Stimulated activated CD4-positive, alpha-beta T cell treated with anti-CD3 and anti-CD28 coated beads, TNF-alpha, amount 100 ng/mL, for 4 hours (primary cell): Measurements from ENCODE around the gene CACNA2D3.
"Not testable (repeated sequence)": the region's sequence is repeated elsewhere in the genome, so short reads cannot be mapped to it uniquely, and the experiment has no call there.

Source experiments
- DNase-seq, 3 experiments: peaks; one replicate each; pipeline ENCODE4 v3.0.0-alpha.2; 2020; ENCODE audit warnings: low read depth in 3 of 3

The CACNA2D3 gene

DNA sequence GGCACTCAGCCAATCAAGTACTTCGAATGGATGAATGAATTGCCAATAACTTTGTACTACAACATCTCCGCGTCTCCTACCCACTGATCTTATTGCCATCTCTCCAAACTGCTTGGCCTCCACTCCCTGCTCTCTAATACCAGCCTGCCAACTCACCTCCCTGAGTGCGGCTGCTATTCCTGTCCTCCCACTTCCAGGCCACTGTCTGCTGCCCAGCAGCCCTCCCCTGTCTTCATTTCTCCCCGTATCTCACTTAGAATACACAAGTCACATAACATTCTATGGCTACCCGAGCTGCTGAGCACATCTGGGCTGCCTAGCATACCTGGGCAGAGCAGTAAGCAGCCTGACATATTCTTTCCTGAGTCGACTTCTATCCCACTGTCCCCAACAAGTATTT is 955.4 kb downstream of the CACNA2D3 start:
- no peak for DNase-seq

DNA sequence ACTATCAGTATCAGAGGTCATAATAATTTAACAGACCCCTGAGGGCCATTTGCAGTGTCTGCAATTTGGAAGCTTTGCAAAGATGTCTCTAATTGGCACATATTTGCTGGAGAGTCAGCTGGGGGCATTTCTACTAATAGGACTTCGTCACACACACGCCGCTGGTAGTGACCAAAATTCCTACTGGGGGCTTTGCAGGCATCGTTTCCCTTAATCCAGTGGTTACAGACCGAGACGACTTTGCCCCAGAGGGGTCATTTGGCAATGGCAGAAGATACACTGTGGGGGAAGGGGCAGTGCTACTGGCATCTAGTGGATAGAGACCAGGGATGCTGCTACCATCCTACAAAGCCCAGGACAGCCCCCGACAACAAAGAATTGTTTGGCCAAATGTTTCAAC is 956.5 kb downstream of the CACNA2D3 start:
- DNase-seq: no peak

DNA sequence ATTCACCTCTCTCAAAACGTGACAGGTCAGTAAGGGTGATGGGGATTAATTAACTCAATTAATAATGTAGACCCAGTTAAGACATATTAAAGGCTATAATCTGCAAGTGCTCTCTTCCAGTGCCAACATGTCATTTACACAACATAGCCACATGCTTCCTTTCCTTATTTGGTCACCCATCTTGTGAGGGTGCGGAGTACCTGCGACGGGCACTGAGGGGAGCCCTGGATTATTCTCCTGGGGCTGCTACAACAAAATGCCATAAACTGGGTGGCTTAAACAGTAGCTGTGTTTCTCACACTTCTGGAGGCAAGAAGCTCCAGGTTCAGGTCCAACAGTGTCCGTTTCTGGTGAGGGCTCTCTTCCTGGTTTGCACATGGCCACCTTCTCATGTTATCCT is 962.9 kb downstream of the CACNA2D3 start:
- DNase-seq: no peak

DNA sequence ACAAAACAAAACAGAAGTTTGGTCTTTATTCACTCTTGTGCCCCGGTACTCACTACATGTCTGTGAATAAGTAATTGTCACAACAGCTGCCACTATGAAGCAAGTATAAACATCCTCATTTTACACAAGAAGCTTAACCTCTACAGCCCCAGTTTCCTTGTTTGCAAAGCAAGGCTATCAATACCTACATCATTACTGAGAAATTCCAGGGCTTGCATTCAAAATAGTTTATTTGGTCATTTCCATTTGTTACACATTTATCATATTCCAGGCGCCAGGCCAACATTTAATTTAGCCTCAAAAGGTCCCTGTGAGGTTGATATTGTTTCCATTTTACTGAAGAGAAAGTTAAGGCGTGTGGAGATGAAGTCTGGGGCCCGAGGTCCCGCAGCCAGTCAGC is 966.9 kb downstream of the CACNA2D3 start:
- DNase-seq: no peak

DNA sequence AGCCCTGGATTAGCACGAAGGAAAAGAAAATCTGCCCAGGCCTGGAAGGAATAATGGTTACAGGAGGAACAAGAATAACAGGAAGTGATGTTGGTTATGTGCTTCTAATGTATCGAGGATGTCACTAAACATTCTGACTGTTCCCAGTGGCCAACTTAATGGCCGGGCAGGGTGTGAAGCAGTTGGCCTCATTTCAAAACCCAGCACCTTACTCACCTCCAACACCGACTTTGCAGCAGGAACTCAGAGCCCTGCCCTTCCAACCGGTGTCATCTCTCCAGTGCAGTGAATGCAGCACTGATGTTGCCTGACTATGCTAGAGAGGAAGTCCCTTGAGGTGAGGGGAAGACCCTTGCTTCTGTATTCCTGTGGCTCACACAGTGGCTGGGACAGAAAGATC is 967.9 kb downstream of the CACNA2D3 start:
- DNase-seq: no peak

DNA sequence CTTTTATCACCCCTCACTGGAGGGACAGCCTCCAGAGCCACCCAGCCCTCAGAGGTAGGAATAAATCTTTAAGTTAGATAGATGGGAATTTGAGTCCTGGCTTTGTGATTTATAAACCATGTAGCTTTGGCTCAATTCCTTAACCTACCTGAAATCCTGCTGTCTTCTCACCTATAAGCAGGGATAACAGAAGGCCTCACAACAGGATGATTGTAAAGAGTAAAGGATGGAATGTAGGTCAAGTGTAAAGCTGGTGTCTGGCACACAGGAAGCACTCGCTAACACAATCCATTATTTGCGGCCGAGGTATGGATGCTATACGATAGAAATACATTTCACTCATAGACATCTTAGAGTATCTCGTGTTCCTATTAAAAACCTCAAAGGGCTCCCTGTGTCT is 968.4 kb downstream of the CACNA2D3 start:
- no peak for DNase-seq

DNA sequence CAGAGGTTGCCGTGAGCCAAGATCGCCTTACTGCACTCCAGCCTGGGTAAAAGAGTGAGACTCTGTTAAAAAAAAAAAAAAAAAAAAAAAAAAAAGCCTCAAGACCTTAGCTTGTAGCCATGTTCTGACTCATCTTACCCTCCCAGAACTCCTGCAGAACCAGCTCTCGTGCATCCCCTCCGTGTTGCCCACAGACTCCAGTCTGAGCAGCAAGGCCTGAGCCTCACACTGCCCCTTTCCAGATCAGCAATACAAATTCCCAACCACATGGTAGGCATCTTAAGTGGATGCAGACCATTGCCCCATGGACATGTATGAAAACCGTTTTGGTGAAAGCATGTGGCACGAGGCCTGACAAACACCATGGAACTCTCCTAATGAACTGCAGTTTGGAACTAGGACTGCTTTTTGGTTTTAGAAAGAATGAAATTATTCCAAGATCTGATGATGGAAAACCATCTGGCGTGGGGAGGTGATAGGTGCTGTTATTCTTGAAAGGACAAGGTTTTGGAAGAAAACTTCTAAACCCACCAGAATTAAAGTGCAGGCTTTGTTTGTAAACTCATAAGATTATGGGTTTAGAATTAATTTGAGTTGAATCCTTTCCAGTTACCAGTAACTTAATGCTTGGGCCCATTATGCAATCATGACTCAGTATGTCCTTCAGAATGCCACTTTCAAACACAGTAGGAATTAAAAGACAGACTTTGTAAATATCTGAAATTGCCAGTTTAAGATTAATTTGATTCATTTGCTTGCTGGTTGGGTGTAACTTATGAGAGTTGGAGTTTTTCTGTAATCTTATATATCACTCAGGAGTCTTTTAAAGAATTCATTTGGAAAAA is 969.3 kb downstream of the CACNA2D3 start:
- no peak for DNase-seq

DNA sequence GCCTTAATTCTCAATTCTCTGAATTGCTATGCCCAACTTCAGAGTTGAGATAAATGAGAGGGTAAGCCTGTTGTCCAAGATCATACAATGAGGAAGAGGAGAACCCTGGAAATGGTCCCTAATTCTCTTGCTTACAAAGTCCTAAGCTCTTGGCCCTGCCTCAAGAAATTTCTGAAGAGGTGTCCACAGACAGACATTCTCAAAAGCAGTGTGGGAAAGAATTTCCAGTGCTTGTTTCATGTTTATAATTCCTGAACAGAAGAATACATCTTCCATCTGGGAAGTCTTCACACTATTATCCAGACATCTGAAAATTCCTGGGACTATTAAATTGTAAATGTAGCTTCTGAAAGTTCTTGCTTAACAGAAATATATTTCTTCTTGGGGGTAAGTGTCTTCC is 972.3 kb downstream of the CACNA2D3 start:
- DNase-seq: no peak

DNA sequence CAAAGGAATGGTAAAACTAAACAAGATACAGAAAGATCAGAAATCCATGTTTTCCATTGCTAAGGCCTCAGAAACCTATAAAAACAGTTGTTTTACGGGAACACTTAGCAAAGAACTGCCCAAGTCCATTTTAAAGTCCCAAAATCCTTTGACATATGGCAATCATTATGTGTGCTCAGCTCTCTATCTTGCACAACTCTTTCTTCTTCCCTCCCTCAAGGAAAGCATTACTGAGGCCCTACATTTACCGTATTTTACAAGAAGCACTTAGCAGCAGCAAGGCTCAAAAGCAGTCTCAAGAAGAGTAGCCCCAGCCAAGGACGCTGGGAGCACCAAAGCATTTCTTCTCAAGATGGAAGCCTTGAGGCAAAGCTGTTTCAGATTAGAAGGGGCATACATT is 975.1 kb downstream of the CACNA2D3 start:
- no peak for DNase-seq

DNA sequence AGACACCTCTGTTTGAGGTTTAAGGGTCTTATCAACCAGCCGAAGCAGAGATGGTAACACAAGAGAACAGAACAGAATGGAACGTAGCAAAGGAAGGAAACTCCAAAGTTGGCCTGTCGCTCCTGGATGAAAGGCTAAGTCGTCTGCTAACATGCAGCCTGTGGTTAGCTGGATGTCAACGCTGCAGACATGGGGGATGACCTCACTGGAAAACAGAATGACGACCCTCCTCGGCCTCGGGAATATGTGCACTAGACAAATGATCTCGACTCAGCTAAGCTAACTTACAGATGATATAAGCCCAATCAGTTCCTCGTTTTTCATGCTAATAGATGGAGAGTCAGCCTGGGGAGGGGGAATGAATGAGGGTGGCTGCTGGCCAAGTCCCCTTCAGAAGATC is 983.3 kb downstream of the CACNA2D3 start:
- no peak for DNase-seq

DNA sequence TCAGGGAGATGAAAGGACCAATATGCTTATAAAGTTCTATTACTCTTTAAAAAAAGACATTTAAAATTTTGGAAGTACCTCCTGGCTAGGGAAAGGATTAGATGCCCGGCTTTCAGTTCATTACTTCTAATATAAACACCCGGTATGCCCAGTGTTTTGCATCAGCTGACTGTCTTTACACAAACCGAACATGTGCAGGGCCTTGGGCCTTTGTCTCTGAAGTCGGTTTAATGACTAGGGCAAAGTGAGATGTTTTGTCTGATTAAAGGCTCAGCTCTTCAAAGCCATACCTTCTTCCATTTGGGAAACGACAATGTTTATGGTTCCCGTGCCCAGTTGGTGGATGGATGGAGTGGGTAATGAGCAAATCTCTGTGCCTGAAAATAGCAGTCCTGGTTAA is 984.8 kb downstream of the CACNA2D3 start:
- DNase-seq: no peak

DNA sequence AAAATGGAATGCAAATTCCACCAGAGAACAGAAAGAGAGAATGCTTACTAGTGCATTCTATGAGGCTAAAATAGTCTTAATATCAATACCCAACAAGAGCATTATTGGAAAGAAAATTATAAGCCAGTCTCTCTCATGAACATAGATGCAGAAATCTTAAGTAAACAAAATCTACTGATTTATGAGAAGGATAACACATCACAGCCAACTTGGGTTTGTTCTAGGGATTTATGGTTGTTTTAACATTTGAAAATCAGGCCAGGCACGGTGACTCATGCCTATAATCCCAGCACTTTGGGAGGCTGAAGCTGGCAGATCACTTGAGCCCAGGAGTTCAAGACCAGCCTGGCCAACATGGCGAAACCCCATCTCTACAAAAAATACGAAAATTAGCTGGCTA is 989.6 kb downstream of the CACNA2D3 start:
- DNase-seq: not testable (repeated sequence)

DNA sequence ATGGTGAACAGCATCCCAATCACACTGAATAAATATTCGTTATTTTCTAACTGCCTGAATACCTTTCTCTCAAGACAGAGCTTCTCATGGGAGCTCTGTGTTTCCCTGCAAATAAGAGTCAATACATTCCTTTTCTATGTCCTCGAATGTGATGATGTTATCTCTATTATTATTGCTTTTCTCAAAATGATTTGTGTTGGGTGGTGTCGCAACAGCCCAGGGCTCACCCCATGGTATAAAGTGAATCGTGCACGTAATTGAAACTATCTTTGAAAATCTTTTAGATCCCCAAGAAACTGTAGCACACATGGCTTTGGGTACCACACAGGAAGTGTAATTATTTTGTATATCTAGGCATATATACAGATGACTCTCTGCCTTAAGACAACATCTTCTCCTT is 996.1 kb downstream of the CACNA2D3 start:
- no peak for DNase-seq

DNA sequence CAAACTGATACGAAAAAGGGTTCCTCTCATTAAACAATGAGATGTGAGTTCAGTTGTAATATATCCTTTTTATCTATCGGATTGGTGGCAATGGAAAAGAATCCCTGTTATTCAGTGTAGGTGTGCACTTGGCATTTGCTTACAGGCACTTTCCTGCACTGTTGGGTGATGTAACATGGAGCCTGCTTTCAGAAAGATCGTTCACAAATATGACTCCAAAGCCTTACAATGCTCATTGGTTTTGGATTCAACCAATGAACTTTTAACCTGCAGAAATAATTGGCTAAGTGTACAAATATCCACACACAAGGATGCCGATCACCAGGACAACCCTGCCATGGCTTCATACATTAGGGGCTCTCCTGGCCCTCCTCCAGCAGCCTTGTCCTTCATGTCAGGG is 996.9 kb downstream of the CACNA2D3 start:
- no peak for DNase-seq

DNA sequence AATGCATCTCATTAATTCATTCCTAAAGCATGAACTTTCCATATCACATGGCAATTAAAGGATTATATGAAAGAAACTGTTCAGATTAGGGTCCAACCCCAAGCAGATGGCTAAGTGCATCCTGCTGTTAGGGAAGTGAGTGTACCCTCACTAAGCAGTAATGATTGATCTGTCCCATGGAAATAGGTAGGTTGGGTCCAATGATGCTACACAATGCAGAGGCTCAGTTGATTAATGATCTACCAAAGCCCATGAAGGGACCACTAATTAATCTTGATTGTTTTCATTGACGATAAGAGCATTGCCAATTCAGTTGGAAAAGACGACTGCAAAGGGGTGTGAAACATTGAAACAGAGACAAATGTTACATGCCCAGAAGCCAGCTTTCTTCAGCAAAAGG is 1000.0 kb downstream of the CACNA2D3 start:
- no peak for DNase-seq
